ENCODE measurements around the gene YPEL1. TPM values are rescaled to one million over a fixed set of nuclear protein-coding genes. Genes with fewer than 3 reads are reported as not detected.
"Not testable (repeated sequence)": the region's sequence is repeated elsewhere in the genome, so short reads cannot be mapped to it uniquely, and the experiment has no call there.

The YPEL1 gene
- polyA plus RNA-seq, 3 donors = 12.3 to 14.5 (median 13.2) TPM

GRCh38 chr22:21702094-21702493, 33.5 kb downstream of the YPEL1 start:
- no peak for DNase-seq (ENCODE audit: low read depth in 3 of 3, low spot score in 2 of 3)

- no peak for DNase-seq (ENCODE audit: low read depth in 3 of 3, low spot score in 2 of 3)
These were observed 34.1 kb downstream of the YPEL1 start for GRCh38 chr22:21701384-21701971.

GRCh38 chr22:21700822-21701221, 34.8 kb downstream of the YPEL1 start:
- DNase-seq (ENCODE audit: low read depth in 3 of 3, low spot score in 2 of 3) = no peak

- DNase-seq (ENCODE audit: low read depth in 3 of 3, low spot score in 2 of 3) = no peak
These were observed 36.0 kb downstream of the YPEL1 start for GRCh38 chr22:21699643-21700042.

GRCh38 chr22:21698430-21699329, 36.9 kb downstream of the YPEL1 start:
- DNase-seq (ENCODE audit: low read depth in 3 of 3, low spot score in 2 of 3) = peak in 1 of 3 donors; percentile 10

- DNase-seq (ENCODE audit: low read depth in 3 of 3, low spot score in 2 of 3) = no peak
These were observed 37.7 kb downstream of the YPEL1 start for GRCh38 chr22:21697880-21698279.

GRCh38 chr22:21697021-21697771, 38.4 kb downstream of the YPEL1 start:
- DNase-seq (ENCODE audit: low read depth in 3 of 3, low spot score in 2 of 3) = no peak

DNA sequence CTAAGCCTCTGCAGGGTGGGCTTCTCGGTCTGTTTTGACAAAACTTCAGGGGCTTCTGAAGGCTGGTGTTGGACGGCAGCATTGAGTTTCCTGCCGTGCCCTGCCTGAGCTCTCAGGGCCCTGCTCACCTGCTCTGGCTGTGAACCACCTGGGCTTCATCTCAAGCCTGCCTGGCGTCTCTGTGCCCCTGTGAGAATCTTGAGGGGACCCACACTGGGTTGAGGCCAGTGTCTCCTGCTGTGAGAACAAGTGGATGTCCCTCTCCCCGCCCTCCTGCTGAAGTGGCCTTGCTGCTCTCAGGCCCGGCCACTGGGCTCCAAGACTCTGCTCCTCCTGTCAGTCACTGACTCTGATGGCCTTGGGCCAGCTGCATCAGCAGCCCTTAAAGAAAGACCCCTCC, 39.5 kb downstream of the YPEL1 start:
- no peak for DNase-seq (ENCODE audit: low read depth in 3 of 3, low spot score in 2 of 3)

DNA sequence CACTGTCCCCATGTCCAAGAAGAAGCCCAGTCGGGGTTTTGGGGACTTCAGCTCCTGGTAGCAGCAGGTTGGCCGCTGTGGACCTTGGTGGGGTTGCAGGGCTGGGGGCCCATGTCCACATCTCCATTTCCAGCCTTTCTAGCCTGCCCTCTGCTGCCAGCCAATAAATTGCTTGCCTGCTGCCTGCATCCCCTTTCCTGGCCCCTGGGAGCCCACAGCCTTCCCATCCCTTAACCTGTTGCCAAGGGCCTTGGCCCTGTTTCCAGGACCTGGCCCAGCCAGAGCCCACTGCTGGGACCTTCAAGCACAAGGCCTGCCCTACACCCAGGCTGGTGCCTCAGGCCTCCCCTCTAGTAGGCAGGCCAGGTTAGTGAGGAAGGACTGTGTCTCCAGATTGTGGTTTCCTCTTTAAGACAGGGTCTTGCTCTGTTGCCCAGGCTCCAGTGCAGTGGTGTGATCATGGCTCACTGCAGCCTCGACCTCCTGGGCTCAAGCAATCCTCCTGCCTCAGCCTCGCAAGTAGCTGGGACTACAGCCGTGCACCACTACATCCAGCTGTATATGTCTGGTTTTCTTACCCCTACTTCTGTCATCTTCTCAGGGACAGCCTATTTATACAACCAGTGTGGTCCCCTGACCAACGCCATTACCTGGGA, 40.0 kb downstream of the YPEL1 start:
- DNase-seq (ENCODE audit: low read depth in 3 of 3, low spot score in 2 of 3) = no peak

DNA sequence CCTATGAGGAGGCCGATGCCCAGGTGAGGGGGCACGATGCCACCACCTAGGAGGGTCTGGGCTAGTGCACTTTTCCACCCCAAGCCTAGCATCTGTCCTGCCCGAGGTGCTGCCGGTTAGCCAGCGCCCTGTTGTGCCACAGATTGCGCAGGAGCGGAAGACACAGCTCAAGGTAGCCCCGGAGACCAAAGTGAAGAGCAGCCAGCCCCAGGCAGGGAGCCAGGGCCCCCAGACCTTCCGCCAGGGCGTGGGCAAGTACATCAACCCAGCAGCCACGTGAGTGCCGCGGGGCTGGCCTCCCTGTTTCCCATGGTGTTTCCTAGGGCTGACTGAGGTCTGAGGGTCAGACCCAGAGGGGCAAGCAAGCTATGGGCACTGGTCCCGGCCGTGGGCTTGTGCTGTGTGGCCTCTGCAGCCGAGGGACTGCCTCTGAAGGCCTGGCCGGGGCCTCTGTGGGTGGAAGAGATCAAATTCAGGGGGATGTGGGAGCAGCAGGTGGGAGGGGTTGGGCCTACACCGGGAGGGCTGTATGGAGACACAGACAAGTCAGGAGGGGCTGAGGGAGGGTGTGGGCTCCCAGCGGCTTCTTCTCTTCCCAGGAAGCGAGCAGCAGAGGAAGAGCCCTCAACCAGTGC, 40.7 kb downstream of the YPEL1 start:
- DNase-seq (ENCODE audit: low read depth in 3 of 3, low spot score in 2 of 3) = no peak

DNA sequence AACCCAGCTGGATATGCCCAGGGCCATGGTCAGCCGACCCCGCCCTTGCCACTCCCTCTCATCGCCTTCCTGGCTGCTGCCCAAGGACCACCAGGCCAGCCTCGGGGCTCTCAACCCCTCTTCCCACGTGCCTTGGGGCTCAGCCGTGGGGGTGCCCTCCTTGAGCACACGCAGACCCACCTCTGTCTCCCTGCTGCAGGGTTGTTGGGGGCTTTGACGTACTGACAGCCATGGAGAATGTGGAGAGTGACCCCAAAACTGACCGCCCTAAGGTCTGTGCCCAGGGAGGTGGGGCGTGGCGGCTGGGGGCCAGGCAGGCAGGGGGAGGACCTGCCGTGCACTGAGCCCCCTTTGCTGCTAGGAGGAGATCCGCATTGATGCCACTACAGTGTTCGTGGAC, 41.2 kb downstream of the YPEL1 start:
- DNase-seq (ENCODE audit: low read depth in 3 of 3, low spot score in 2 of 3) = no peak

DNA sequence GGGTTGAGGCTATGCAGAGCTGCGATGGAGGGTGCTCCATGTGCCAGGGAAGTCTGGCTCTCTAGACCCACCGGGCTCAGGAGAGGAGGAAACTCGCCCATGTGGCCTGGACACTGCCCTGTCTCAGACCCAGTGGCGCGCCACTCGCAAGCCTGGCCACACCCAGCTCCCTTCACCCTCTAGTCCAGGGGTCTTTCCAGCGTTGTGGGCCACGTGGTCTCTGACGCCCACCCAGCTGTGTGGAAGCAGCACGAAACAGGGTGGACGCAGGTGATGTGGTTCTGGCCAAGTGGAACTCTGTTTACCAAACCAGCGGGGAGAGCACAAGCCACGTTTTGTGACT, 41.6 kb downstream of the YPEL1 start:
- DNase-seq (ENCODE audit: low read depth in 3 of 3, low spot score in 2 of 3) = no peak

DNA sequence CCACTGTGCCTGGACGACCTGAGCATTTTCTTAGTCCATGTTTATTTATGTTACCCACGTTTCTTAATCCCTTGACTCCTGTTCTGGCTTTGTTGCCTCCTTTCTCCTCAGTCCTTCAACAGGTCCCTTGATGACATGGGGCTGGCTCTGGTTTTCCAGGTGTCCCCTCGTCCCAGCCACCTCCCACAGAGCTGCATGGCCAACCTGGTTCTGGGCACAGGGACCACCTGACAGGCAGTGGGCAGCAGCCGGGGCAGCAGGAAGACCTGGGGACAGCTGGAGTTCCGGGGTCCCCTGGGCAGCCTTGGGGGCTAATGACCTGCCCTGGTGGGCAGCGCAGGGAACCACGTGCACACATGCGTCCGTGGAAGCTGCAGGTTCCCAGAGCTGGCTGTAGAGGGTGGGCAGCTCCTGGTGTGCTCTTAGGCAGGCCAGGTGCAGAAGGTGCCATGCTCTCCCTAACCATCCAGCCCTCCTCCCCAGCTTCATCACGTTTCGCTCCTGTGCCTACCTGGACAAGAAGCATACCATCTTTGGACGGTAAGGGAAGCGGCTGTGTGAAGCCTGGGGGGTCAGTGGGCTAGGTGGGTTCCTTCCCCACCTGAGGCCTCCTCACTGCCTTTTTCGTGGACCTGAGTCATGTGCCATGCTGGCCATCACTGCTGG, 42.1 kb downstream of the YPEL1 start:
- no peak for DNase-seq (ENCODE audit: low read depth in 3 of 3, low spot score in 2 of 3)

DNA sequence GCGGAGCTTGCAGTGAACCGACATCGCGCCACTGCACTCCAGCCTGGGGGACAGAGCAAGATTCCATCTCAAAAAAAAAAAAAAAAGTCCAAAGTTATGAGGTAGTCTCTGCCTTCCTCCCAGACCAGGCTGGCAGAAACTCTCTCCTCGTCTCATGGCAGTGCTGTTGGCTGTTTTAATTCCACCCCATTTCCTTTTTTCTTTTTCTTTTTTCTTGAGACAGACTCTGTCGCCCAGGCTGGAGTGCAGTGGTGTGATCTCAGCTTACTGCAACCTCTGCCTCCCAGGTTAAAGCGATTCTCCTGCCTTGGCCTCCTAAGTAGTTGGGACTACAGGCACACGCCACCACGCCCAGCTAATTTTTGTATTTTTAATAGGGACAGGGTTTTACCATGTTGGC, 42.7 kb downstream of the YPEL1 start:
- not testable (repeated sequence) for DNase-seq (ENCODE audit: low read depth in 3 of 3, low spot score in 2 of 3)

- DNase-seq (ENCODE audit: low read depth in 3 of 3, low spot score in 2 of 3) = no peak
These were observed 43.8 kb downstream of the YPEL1 start for GRCh38 chr22:21691816-21692215.

DNA sequence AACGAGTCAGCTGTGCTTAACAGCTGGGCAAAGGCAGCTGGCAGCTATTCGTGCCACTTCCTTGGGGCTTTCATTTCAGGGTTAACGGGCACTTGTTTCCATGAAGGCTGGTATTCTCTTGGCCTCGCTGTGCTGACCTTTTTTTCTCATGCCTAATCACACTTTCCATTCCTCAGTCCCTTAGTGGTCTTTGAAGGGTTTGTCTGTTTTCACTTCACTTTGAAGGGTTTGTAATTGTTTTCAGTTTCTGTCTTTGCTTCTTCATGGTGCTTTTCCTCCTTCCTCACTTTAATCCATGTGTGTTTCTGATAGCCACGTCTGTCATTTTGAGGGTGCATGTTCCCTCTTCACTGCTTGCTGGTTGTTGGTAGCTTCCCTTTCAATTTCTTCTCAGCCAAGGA, 45.2 kb downstream of the YPEL1 start:
- no peak for DNase-seq (ENCODE audit: low read depth in 3 of 3, low spot score in 2 of 3)

DNA sequence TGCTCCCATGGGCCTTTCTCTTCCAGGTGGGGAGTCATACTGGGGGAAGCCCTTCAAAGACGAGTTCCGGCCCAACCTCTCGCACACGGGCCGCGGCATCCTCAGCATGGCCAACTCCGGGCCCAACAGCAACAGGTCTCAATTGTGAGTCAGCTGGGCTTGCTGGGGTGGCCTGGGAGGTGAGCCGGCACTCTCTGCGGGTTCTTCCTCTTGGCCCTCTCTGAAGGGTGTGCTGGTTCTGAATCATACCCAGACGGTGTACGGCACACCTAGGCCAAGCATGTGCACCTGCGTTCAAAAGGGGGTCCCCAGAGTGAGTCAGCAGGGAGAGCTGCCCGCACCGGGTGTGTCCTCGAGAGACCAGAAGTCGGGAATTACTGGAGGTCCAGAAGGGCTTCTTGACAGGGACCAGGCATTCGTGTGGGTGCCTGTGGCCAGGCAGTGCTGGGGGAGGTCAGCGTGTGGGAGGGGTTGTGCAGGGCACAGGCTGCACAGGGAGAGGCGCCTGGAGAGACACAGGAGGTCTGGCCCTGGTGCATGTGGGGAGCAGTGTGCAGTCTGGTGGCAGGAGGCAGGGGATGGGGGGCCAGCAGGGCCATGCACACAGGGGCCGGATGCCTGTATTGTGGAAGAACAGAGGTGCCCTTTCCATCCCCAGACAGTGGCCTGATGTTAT, 46.8 kb downstream of the YPEL1 start:
- no peak for DNase-seq (ENCODE audit: low read depth in 3 of 3, low spot score in 2 of 3)

GRCh38 chr22:21688341-21688705, 47.3 kb downstream of the YPEL1 start:
- DNase-seq (ENCODE audit: low read depth in 3 of 3, low spot score in 2 of 3) = no peak

DNA sequence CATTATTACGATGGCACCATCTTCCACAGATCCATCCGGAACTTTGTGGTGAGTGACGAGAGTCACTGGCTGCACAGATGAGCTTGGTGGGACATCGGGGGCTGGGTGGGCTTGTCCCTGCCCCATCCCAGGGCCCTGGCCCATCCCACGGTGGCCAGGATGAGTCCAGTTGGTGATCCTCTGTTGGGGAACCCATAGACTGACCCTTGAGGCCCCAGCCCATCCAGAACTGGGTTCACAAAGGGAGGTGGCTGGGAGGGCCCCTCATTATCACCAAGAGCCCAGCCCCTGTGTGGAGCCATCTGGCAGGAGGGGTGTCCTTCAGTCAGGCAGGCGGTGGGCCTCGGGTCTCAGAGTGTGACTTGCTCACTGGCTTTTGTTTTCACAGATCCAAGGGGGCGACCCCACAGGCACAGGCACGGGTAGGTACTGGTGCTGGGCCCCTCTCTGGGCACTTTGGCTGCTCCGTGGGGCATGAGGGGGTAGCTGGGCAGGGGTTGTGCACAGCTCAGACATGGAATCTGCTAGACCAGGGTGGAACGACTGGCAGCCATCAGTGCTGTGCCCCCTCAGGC, 47.8 kb downstream of the YPEL1 start:
- no peak for DNase-seq (ENCODE audit: low read depth in 3 of 3, low spot score in 2 of 3)

Data from right renal cortex interstitium (tissue), 3 donors.